GM18498 (cell line): ENCODE measurements around the gene PCDHB10.
"Not testable (repeated sequence)": the region's sequence is repeated elsewhere in the genome, so short reads cannot be mapped to it uniquely, and the experiment has no call there.

Source experiments
- ATAC-seq: cut with Tn5 transposase; IDR thresholded peaks from one replicate; pipeline ENCODE4 v1.9.1; 2021; ENCODE audit warnings: mild to moderate bottlenecking, moderate library complexity; ENCODE audit not compliant: unreplicated experiment

Gene PCDHB10

DNA sequence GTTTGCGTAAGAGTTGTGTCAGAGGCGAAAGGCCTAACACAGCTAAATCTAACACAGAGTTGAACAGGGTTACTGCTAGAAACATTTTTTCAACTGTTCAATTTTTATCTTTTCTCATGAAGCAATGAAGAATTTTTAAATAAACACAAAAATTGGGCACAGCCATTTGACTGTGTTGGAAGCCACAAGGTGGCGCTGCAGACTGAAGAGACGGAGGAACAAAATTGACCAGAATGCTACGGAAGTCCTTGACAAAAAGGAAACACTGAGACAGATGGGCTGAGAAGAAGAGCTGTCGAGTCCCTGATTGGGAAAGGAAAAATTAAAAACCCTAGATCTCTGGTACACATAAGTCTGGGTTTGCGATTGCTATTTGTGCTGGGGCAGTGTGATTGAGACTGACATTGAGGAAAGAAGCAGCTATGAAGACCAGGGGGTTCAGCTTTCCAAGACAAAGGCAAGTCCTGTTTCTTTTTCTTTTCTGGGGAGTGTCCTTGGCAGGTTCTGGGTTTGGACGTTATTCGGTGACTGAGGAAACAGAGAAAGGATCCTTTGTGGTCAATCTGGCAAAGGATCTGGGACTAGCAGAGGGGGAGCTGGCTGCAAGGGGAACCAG, 5.1 kb upstream of the PCDHB10 start, which contains the start of gene PCDHB9:
Gene PCDHB9 (plus strand): TSS at position 265 of the 616 bp plus-strand sequence. CDS start 158 bp downstream, at position 423.
- no peak for ATAC-seq

GRCh38 chr5:141188682-141189081, 3.5 kb upstream of the PCDHB10 start:
- not testable (repeated sequence) for ATAC-seq

- not testable (repeated sequence) for ATAC-seq
These were observed 3.0 kb upstream of the PCDHB10 start for GRCh38 chr5:141189131-141189530.

GRCh38 chr5:141194332-141194731, 2.2 kb downstream of the PCDHB10 start:
- ATAC-seq: not testable (repeated sequence)

GRCh38 chr5:141196363-141196762, 4.2 kb downstream of the PCDHB10 start:
- ATAC-seq: no peak

- no peak for ATAC-seq
These were observed 7.4 kb downstream of the PCDHB10 start, which contains the start of gene PCDHB11 for GRCh38 chr5:141199359-141200235. Gene PCDHB11, plus strand, starts transcription at chr5:141199627. Its CDS starts 148 bp downstream, at chr5:141199775.

DNA sequence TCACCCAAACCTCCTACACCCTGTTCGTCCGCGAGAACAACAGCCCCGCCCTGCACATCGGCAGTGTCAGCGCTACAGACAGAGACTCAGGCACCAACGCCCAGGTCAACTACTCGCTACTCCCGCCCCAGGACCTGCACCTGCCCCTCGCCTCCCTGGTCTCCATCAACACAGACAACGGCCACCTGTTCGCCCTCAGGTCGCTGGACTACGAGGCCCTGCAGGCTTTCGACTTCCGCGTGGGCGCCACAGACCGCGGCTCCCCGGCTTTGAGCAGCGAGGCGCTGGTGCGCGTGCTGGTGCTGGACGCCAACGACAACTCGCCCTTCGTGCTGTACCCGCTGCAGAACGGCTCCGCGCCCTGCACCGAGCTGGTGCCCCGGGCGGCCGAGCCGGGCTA, 9.0 kb downstream of the PCDHB10 start:
- ATAC-seq: not testable (repeated sequence)

DNA sequence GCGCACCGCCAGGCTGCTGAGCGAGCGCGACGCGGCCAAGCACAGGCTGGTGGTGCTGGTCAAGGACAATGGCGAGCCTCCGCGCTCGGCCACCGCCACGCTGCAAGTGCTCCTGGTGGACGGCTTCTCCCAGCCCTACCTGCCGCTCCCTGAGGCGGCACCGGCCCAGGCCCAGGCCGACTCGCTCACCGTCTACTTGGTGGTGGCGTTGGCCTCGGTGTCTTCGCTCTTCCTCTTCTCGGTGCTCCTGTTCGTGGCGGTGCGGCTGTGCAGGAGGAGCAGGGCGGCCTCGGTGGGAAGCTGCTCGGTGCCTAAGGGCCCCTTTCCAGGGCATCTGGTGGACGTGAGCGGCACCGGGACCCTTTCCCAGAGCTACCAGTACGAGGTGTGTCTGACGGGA, 9.5 kb downstream of the PCDHB10 start:
- ATAC-seq: not testable (repeated sequence)

- no peak for ATAC-seq
These were observed 16.3 kb downstream of the PCDHB10 start, which contains the start of gene PCDHB12 for GRCh38 chr5:141208478-141208877. Gene PCDHB12, plus strand, starts transcription at chr5:141208719. Its CDS starts 189 bp downstream, at chr5:141208908.

GRCh38 chr5:141210281-141210680, 18.1 kb downstream of the PCDHB10 start:
- ATAC-seq: not testable (repeated sequence)

DNA sequence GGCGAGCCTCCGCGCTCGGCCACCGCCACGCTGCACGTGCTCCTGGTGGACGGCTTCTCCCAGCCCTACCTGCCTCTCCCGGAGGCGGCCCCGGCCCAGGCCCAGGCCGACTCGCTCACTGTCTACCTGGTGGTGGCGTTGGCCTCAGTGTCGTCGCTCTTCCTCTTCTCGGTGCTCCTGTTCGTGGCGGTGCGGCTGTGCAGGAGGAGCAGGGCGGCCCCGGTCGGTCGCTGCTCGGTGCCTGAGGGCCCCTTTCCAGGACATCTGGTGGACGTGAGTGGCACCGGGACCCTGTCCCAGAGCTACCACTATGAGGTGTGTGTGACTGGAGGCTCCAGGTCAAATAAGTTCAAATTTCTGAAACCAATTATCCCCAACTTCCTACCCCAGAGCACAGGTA, 18.7 kb downstream of the PCDHB10 start:
- ATAC-seq: not testable (repeated sequence)

DNA sequence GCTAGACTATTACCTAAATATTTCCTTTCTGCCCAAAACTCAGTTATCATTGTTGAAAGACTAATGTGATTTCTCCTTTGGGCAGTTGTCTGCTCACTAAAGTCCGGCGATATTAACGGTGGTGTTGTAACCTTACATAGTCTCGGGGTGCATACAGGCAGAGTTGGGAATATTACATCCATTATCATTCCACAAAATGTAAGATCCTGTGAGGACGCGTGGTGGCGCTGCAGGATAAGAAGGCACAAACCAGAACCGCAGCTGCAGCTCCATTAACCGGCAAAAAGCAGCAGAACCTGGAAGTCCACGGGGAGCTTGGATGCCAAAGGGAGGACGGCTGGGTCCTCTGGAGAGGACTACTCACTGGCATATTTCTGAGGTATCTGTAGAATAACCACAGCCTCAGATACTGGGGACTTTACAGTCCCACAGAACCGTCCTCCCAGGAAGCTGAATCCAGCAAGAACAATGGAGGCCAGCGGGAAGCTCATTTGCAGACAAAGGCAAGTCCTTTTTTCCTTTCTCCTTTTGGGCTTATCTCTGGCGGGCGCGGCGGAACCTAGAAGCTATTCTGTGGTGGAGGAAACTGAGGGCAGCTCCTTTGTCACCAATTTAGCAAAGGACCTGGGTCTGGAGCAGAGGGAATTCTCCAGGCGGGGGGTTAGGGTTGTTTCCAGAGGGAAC, 21.6 kb downstream of the PCDHB10 start, which contains the start of gene PCDHB13:
Gene PCDHB13 (plus strand): TSS at position 264 of the 684 bp plus-strand sequence. CDS start 205 bp downstream, at position 469.
- not testable (repeated sequence) for ATAC-seq

GRCh38 chr5:141214583-141214982, 22.4 kb downstream of the PCDHB10 start:
- ATAC-seq: not testable (repeated sequence)

- ATAC-seq: not testable (repeated sequence)
These were observed 23.4 kb downstream of the PCDHB10 start for GRCh38 chr5:141215504-141215903.

GRCh38 chr5:141216035-141216434, 23.9 kb downstream of the PCDHB10 start:
- ATAC-seq: not testable (repeated sequence)

- ATAC-seq: no peak
These were observed 31.1 kb downstream of the PCDHB10 start, which contains the start of gene PCDHB14 for GRCh38 chr5:141223112-141223783. Gene PCDHB14, plus strand, starts transcription at chr5:141223343. Its CDS starts 163 bp downstream, at chr5:141223506.

GRCh38 chr5:141224844-141225243, 32.7 kb downstream of the PCDHB10 start:
- not testable (repeated sequence) for ATAC-seq

DNA sequence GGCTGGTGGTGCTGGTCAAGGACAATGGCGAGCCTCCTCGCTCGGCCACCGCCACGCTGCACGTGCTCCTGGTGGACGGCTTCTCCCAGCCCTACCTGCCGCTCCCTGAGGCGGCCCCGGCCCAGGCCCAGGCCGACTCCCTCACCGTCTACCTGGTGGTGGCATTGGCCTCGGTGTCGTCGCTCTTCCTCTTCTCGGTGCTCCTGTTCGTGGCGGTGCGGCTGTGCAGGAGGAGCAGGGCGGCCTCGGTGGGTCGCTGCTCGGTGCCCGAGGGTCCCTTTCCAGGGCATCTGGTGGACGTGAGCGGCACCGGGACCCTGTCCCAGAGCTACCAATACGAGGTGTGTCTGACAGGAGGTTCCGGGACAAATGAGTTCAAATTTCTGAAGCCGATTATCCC, 33.3 kb downstream of the PCDHB10 start:
- ATAC-seq: not testable (repeated sequence)

DNA sequence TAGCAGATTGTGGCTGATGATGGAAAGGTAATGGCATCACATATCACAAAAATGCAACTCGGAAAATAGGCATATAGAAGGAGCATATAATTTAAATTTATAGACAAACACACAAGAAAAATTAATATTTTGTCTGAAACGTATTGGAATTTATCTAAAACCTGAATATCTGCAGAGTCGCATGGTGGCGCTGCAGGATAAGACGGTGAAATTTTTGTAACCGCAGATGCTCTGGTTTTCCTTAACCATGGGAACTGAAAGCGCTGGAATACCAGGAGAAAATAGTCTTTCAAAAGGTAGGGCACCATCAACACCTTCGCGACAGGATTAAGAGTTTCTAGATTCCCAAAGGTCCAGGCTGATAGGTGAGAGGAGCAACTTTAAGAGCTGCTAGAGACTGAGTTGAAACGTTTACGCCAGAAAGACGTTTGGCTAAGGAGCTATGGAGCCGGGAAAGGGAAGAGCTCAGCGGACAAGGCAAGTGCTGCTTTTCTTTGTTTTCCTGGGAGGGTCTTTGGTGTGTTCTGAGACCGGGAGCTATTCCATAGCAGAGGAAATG, 42.0 kb downstream of the PCDHB10 start:
- ATAC-seq: no peak

DNA sequence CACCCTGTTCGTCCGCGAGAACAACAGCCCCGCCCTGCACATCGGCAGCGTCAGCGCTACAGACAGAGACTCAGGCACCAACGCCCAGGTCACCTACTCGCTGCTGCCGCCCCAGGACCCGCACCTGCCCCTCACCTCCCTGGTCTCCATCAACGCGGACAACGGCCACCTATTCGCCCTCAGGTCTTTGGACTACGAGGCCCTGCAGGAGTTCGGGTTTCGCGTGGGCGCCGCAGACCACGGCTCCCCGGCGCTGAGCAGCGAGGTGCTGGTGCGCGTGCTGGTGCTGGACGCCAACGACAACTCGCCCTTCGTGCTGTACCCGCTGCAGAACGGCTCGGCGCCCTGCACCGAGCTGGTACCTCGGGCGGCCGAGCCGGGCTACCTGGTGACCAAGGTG, 43.8 kb downstream of the PCDHB10 start:
- not testable (repeated sequence) for ATAC-seq
